Neuron (in vitro differentiated cells): ENCODE data around the gene HABP4.

ENCODE experiments used
- H2AFZ ChIP-seq: one replicate; pipeline ENCODE4 v1.6.1; 2013; ENCODE audit warnings: low read depth, mild to moderate bottlenecking, inconsistent platforms, low read length, moderate library complexity
- H3K27me3 ChIP-seq: one replicate; pipeline ENCODE4 v1.6.1; 2013; ENCODE audit warnings: low read length; ENCODE audit not compliant: insufficient read depth
- H3K36me3 ChIP-seq: one replicate; pipeline ENCODE4 v1.6.1; 2013; ENCODE audit warnings: low read length; ENCODE audit not compliant: insufficient read depth
- H3K4me1 ChIP-seq: one replicate; pipeline ENCODE4 v1.6.1; 2013; ENCODE audit warnings: low read length; ENCODE audit not compliant: insufficient read depth
- H3K4me3 ChIP-seq: 2 replicates; pipeline ENCODE4 v1.5.1; 2013; ENCODE audit warnings: mild to moderate bottlenecking, low read length, moderate library complexity
- H3K9me3 ChIP-seq: one replicate; pipeline ENCODE4 v1.6.1; 2013; ENCODE audit warnings: low read length

The HABP4 gene

GRCh38 chr9:96513622-96514021 is 63.7 kb downstream of the HABP4 start:
- H3K9me3 ChIP-seq, result peaks cover 2% of the 10 kb centered on the region
- no peaks in the 10 kb centered on the region for H3K27me3 ChIP-seq
- H3K36me3 ChIP-seq, result peaks cover 17% of the 10 kb centered on the region
- H3K4me1 ChIP-seq, result peaks cover 13% of the 10 kb centered on the region
- H3K4me3 ChIP-seq, result no peak overlapping the region
- H2AFZ ChIP-seq, result no peak overlapping the region

- Histone ChIP-seq H3K4me1 (peaks cover 13% of the 10 kb centered on the region), H3K9me3 (peaks cover 2% of the 10 kb centered on the region), H3K36me3 (peaks cover 17% of the 10 kb centered on the region), H3K27me3 (no peaks in the 10 kb centered on the region), H2AFZ (no peak overlapping the region), H3K4me3 (no peak overlapping the region)
Measured at GRCh38 chr9:96514108-96514799, 64.3 kb downstream of the HABP4 start.

GRCh38 chr9:96514800-96515158 is 64.8 kb downstream of the HABP4 start:
- Histone ChIP-seq H2AFZ (no peak overlapping the region), H3K36me3 (peaks cover 17% of the 10 kb centered on the region), H3K4me1 (peaks cover 9% of the 10 kb centered on the region), H3K4me3 (no peak overlapping the region), H3K9me3 (peaks cover 2% of the 10 kb centered on the region), H3K27me3 (no peaks in the 10 kb centered on the region)

- Histone ChIP-seq H2AFZ (no peak overlapping the region), H3K4me3 (no peak overlapping the region), H3K4me1 (peaks cover 3% of the 10 kb centered on the region), H3K9me3 (peaks cover 2% of the 10 kb centered on the region), H3K27me3 (no peaks in the 10 kb centered on the region), H3K36me3 (peaks cover 17% of the 10 kb centered on the region)
Measured at GRCh38 chr9:96515621-96516470, 65.9 kb downstream of the HABP4 start.

GRCh38 chr9:96519095-96519494 is 69.1 kb downstream of the HABP4 start:
- Histone ChIP-seq H3K4me3 (no peak overlapping the region), H3K36me3 (peaks cover 29% of the 10 kb centered on the region), H3K27me3 (no peaks in the 10 kb centered on the region), H2AFZ (no peak overlapping the region), H3K4me1 (peaks cover 3% of the 10 kb centered on the region), H3K9me3 (peaks cover 2% of the 10 kb centered on the region)

- Histone ChIP-seq H3K27me3 (no peaks in the 10 kb centered on the region), H3K9me3 (peaks cover 2% of the 10 kb centered on the region), H3K4me3 (no peak overlapping the region), H3K4me1 (peaks cover 3% of the 10 kb centered on the region), H3K36me3 (peaks cover 26% of the 10 kb centered on the region), H2AFZ (no peak overlapping the region)
Measured at GRCh38 chr9:96519787-96520186, 69.8 kb downstream of the HABP4 start.

- H3K9me3 ChIP-seq, result peaks cover 5% of the 10 kb centered on the region
- no peaks in the 10 kb centered on the region for H3K4me1 ChIP-seq
- H2AFZ ChIP-seq, result no peak overlapping the region
- H3K36me3 ChIP-seq, result peaks cover 28% of the 10 kb centered on the region
- no peak overlapping the region for H3K4me3 ChIP-seq
- no peaks in the 10 kb centered on the region for H3K27me3 ChIP-seq
Measured at GRCh38 chr9:96522366-96522765, 72.4 kb downstream of the HABP4 start.

- Histone ChIP-seq H3K36me3 (peaks cover 25% of the 10 kb centered on the region), H3K4me3 (no peak overlapping the region), H3K4me1 (no peaks in the 10 kb centered on the region), H3K9me3 (peaks cover 3% of the 10 kb centered on the region), H3K27me3 (no peaks in the 10 kb centered on the region), H2AFZ (no peak overlapping the region)
Measured at GRCh38 chr9:96523374-96523773, 73.4 kb downstream of the HABP4 start.

GRCh38 chr9:96524045-96524444 is 74.1 kb downstream of the HABP4 start:
- Histone ChIP-seq H3K36me3 (peaks cover 25% of the 10 kb centered on the region), H2AFZ (no peak overlapping the region)

GRCh38 chr9:96524764-96525163 is 74.8 kb downstream of the HABP4 start:
- peaks cover 25% of the 10 kb centered on the region for H3K36me3 ChIP-seq

More at GRCh38 chr9:96524045-96524444, 74.1 kb downstream of the HABP4 start:
- no peaks in the 10 kb centered on the region for H3K4me1 ChIP-seq
- no peak overlapping the region for H3K4me3 ChIP-seq
- no peaks in the 10 kb centered on the region for H3K27me3 ChIP-seq
- H3K9me3 ChIP-seq, result peaks cover 3% of the 10 kb centered on the region

GRCh38 chr9:96532173-96532572 is 82.2 kb downstream of the HABP4 start:
- no peak overlapping the region for H2AFZ ChIP-seq
- H3K4me3 ChIP-seq, result no peak overlapping the region
- H3K4me1 ChIP-seq, result no peaks in the 10 kb centered on the region
- peaks cover 12% of the 10 kb centered on the region for H3K9me3 ChIP-seq
- H3K36me3 ChIP-seq, result peaks cover 27% of the 10 kb centered on the region
- H3K27me3 ChIP-seq, result no peaks in the 10 kb centered on the region

More at GRCh38 chr9:96524764-96525163, 74.8 kb downstream of the HABP4 start:
- no peaks in the 10 kb centered on the region for H3K4me1 ChIP-seq
- H3K4me3 ChIP-seq, result no peak overlapping the region
- H3K27me3 ChIP-seq, result no peaks in the 10 kb centered on the region
- no peak overlapping the region for H2AFZ ChIP-seq
- H3K9me3 ChIP-seq, result peaks cover 3% of the 10 kb centered on the region

- Histone ChIP-seq H3K36me3 (no peaks in the 10 kb centered on the region), H3K9me3 (peaks cover 3% of the 10 kb centered on the region), H3K27me3 (no peaks in the 10 kb centered on the region), H2AFZ (no peak overlapping the region), H3K4me3 (no peak overlapping the region), H3K4me1 (no peaks in the 10 kb centered on the region)
Measured at GRCh38 chr9:96540106-96540505, 90.1 kb downstream of the HABP4 start.
